Keratinocyte (primary cell): Measurements from ENCODE around the gene GRK3. TPM values are rescaled to one million over a fixed set of nuclear protein-coding genes. Genes with fewer than 3 reads are reported as not detected.

Experiments used
- DNase-seq: peaks from one replicate; pipeline ENCODE4 v3.0.0-alpha.2; 2011; ENCODE audit warnings: low read depth, missing footprints, low spot score
- FAIRE-seq: peaks from 2 replicates; lab custom pipeline; 2011; peaks lifted over from hg19 to GRCh38; lab: Jason Lieb, UNC
- H2AFZ ChIP-seq: 2 replicates; pipeline ENCODE4 v1.6.0; 2012; ENCODE audit warnings: low read length, control low read depth, inconsistent platforms; ENCODE audit not compliant: control insufficient read depth
- H3K27ac ChIP-seq: 2 replicates; pipeline ENCODE4 v1.5.1; 2011; ENCODE audit warnings: low read length; ENCODE audit not compliant: control insufficient read depth, insufficient read depth
- H3K27me3 ChIP-seq: 3 replicates; pipeline ENCODE4 v1.6.0; 2011; ENCODE audit warnings: low read length; ENCODE audit not compliant: control insufficient read depth, insufficient read depth; ENCODE audit errors: extremely low read depth
- H3K36me3 ChIP-seq, 2 experiments: 2 replicates in 1 of 2; 3 replicates in 1 of 2; pipeline ENCODE4 v1.5.1; 2011; ENCODE audit warnings: low read length in 2 of 2, mild to moderate bottlenecking in 1 of 2; ENCODE audit not compliant: control insufficient read depth in 2 of 2, insufficient read depth in 2 of 2; ENCODE audit errors: extremely low read depth in 1 of 2
- H3K4me1 ChIP-seq: 3 replicates; pipeline ENCODE4 v1.5.1; 2011; ENCODE audit warnings: low read length; ENCODE audit not compliant: control insufficient read depth, insufficient read depth; ENCODE audit errors: extremely low read depth
- H3K4me2 ChIP-seq: 3 replicates; pipeline ENCODE4 v1.6.0; 2011; ENCODE audit warnings: low read depth, low read length; ENCODE audit not compliant: control insufficient read depth, insufficient read depth; ENCODE audit errors: extremely low read depth
- H3K4me3 ChIP-seq, 3 experiments: fragments of 200-600 bp in 1 of 3; sonication (generic) in 1 of 3; 2 replicates in 2 of 3; 3 replicates in 1 of 3; pipeline ENCODE4 v1.5.1; 2011 to 2016; ENCODE audit warnings: low read length in 3 of 3, mild to moderate bottlenecking in 3 of 3, control low read depth in 2 of 3, inconsistent platforms in 1 of 3, low read depth in 1 of 3, mixed read lengths in 1 of 3, mixed run types in 1 of 3, moderate library complexity in 1 of 3; ENCODE audit not compliant: control insufficient read depth in 2 of 3, insufficient read depth in 2 of 3; ENCODE audit errors: extremely low read depth in 1 of 3
- H3K79me2 ChIP-seq: 2 replicates; pipeline ENCODE4 v1.6.0; 2012; ENCODE audit warnings: low read length; ENCODE audit not compliant: control insufficient read depth, insufficient read depth
- H3K9ac ChIP-seq: 3 replicates; pipeline ENCODE4 v1.6.0; 2011; ENCODE audit warnings: low read length; ENCODE audit not compliant: control insufficient read depth, insufficient read depth; ENCODE audit errors: extremely low read depth
- H3K9me1 ChIP-seq: 3 replicates; pipeline ENCODE4 v1.6.0; 2011; ENCODE audit warnings: low read length; ENCODE audit not compliant: control insufficient read depth, insufficient read depth; ENCODE audit errors: extremely low read depth
- H3K9me3 ChIP-seq: 2 replicates; pipeline ENCODE4 v1.5.1; 2012; ENCODE audit warnings: low read depth, low read length; ENCODE audit not compliant: control insufficient read depth
- H4K20me1 ChIP-seq: 3 replicates; pipeline ENCODE4 v1.6.0; 2011; ENCODE audit warnings: low read length; ENCODE audit not compliant: control insufficient read depth, insufficient read depth; ENCODE audit errors: extremely low read depth
- EZH2 ChIP-seq: IDR thresholded peaks from one replicate; pipeline ENCODE4 v1.6.1; 2012; ENCODE audit warnings: inconsistent platforms, mild to moderate bottlenecking, low read length, moderate library complexity
- dilution Hi-C: fragments of 300-500 bp; cut with MboI; formaldehyde crosslinking; loops from one replicate; pipeline ENCODE4 v1.7.0; 2020; ENCODE audit warnings: low sequenced_read_pairs; ENCODE audit not compliant: extremely low pct_ligation_motif_present
- polyA plus RNA-seq, 5 experiments: library from polyadenylated mRNA; depleted of rRNA in 3 of 5; stranded (reverse) in 3 of 5; stranded (forward) in 1 of 5; unstranded in 1 of 5; fragments of >200 nt; gene quantifications; 1 replicate in 1 of 5; 2 replicates in 3 of 5; 3 replicates in 1 of 5; pipeline versions ENCODE4 v1.2.1 to v1.2.3, GENCODE V29; 2011 to 2012; ENCODE audit warnings: missing spikeins in 2 of 5, low read depth in 1 of 5, low replicate concordance in 1 of 5
- TF ChIP-seq, protein P1 (sequence below), 3 experiments: IDR thresholded peaks in 1 of 3; conservative IDR thresholded peaks in 1 of 3; optimal IDR thresholded peaks in 1 of 3; 2 replicates in 2 of 3; 3 replicates in 1 of 3; pipeline versions ENCODE3 to v1.5.1; 2011; ENCODE audit warnings: low read length in 3 of 3, mild to moderate bottlenecking in 3 of 3, moderate library complexity in 2 of 3, control low read depth in 1 of 3, inconsistent platforms in 1 of 3; ENCODE audit not compliant: insufficient read depth in 2 of 3; ENCODE audit errors: extremely low read depth in 1 of 3

The GRK3 gene
- polyA plus RNA-seq, 1 donor (not counting 4 experiments of a cell fraction or from before 2014, with no cell fraction given): 8.1 TPM

DNA sequence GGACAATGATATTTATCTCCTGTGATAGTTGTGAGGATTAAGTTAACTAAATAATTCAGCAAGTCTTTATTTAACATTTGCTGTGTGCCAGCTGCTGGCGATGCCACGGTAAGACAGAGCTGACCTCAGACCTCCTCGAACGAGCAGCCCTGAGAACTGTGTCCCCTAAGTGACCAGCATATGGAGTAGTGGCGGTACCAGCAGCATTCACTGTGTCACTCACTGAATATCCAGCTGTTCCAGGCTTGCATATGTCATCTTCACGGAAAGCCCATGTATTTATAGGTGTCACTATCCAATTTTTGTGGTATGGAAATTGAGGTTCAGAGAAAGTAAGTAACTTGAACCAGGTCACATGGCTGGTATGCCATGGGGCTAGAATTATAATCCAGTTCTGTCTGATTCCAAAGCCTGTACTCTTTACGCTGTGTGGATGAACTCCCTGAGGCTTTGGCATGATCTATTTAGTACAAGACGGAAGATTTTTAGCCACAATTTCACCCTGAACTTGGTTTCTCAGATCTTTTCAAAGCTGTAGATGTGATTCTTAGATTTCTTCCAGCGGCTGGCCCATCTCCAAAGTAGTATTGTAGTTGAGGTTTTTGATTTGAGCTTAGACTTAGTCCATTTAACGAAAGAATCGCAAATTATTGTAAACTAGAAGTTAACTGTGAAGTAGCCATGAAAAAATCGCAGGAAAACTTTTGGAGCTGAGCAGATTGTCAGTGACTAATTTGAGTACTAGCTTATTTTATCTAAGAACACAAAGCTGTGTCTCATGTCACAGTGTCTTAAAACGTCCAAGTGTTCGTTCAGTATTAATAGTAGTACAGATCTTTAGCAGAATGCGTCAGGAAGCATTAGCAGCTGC, 128.2 kb downstream of the GRK3 start:
- no peak overlapping the region for H3K27ac ChIP-seq
- H3K4me1 ChIP-seq: no peaks in the 10 kb centered on the region
- DNase-seq (no peak), FAIRE-seq (no peak)
- dilution Hi-C loops: no loop called here
- no peaks in the 10 kb centered on the region for H3K9me3 ChIP-seq
- H3K4me2 ChIP-seq: no peak overlapping the region
- no peaks in the 10 kb centered on the region for H3K27me3 ChIP-seq
- no peak overlapping the region for H2AFZ ChIP-seq
- peaks cover 3% of the 10 kb centered on the region in 2 experiments for H3K36me3 ChIP-seq
- no peaks in the 10 kb centered on the region for H3K79me2 ChIP-seq
- no peak overlapping the region for H3K9ac ChIP-seq
- no peak for TF ChIP-seq EZH2
- TF ChIP-seq, protein P1, sequence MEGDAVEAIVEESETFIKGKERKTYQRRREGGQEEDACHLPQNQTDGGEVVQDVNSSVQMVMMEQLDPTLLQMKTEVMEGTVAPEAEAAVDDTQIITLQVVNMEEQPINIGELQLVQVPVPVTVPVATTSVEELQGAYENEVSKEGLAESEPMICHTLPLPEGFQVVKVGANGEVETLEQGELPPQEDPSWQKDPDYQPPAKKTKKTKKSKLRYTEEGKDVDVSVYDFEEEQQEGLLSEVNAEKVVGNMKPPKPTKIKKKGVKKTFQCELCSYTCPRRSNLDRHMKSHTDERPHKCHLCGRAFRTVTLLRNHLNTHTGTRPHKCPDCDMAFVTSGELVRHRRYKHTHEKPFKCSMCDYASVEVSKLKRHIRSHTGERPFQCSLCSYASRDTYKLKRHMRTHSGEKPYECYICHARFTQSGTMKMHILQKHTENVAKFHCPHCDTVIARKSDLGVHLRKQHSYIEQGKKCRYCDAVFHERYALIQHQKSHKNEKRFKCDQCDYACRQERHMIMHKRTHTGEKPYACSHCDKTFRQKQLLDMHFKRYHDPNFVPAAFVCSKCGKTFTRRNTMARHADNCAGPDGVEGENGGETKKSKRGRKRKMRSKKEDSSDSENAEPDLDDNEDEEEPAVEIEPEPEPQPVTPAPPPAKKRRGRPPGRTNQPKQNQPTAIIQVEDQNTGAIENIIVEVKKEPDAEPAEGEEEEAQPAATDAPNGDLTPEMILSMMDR (optimal IDR thresholded peaks at IDR 0.05 in 1 of 3, IDR thresholded peaks at IDR 0.05 in 1 of 3, conservative IDR thresholded peaks at IDR 0.05 in 1 of 3; ENCODE audit: extremely low read depth in 1 of 3, insufficient read depth in 2 of 3, low read length in 3 of 3): no peak
- no peaks in the 10 kb centered on the region for H4K20me1 ChIP-seq
- no peaks in the 10 kb centered on the region for H3K9me1 ChIP-seq
- no peak overlapping the region for H3K4me3 ChIP-seq

GRCh38 chr22:25693268-25693565, 128.7 kb downstream of the GRK3 start:
- H3K4me1 ChIP-seq: no peaks in the 10 kb centered on the region
- H3K27me3 ChIP-seq: no peaks in the 10 kb centered on the region

More at GRCh38 chr22:25693268-25693565, 128.7 kb downstream of the GRK3 start:
- Histone ChIP-seq H3K9me3 (no peaks in the 10 kb centered on the region), H4K20me1 (no peaks in the 10 kb centered on the region), H3K9me1 (no peaks in the 10 kb centered on the region), H3K27ac (no peak overlapping the region), H2AFZ (no peak overlapping the region), H3K4me3 (no peak overlapping the region), H3K79me2 (no peaks in the 10 kb centered on the region), H3K36me3 (peaks cover 3% of the 10 kb centered on the region in 2 experiments), H3K9ac (no peak overlapping the region), H3K4me2 (no peak overlapping the region)
- dilution Hi-C loops: no loop called here
- FAIRE-seq: no peak
- DNase-seq: no peak
- TF ChIP-seq, protein P1 (optimal IDR thresholded peaks at IDR 0.05 in 1 of 3, IDR thresholded peaks at IDR 0.05 in 1 of 3, conservative IDR thresholded peaks at IDR 0.05 in 1 of 3; ENCODE audit: extremely low read depth in 1 of 3, insufficient read depth in 2 of 3, low read length in 3 of 3): no peak
- no peak for TF ChIP-seq EZH2
